HEK293T (cell line): ENCODE data around the gene AFAP1L2.

Source experiments
- ARNT ChIP-seq: fragments of 450-650 bp; IDR thresholded peaks from 2 replicates; pipeline ENCODE4 v1.6.1; 2017; ENCODE audit warnings: mild to moderate bottlenecking
- BHLHE40 ChIP-seq: fragments of 450-650 bp; IDR thresholded peaks from 2 replicates; pipeline ENCODE4 v1.6.1; 2016; ENCODE audit warnings: mild to moderate bottlenecking, moderate library complexity, borderline replicate concordance
- CTBP1 ChIP-seq: fragments of 450-650 bp; IDR thresholded peaks from 2 replicates; pipeline ENCODE4 v1.6.1; 2016; ENCODE audit warnings: borderline replicate concordance
- ELF4 ChIP-seq: fragments of 450-650 bp; IDR thresholded peaks from 2 replicates; pipeline ENCODE4 v1.6.1; 2017; ENCODE audit warnings: antibody characterized with exemption
- FOXA1 ChIP-seq: fragments of 450-650 bp; IDR thresholded peaks from 2 replicates; pipeline ENCODE4 v1.6.1; 2016; ENCODE audit warnings: mild to moderate bottlenecking
- FOXK2 ChIP-seq: fragments of 450-650 bp; IDR thresholded peaks from 2 replicates; pipeline ENCODE4 v1.6.1; 2016; ENCODE audit warnings: mild to moderate bottlenecking
- FOXM1 ChIP-seq: fragments of 450-650 bp; IDR thresholded peaks from 2 replicates; pipeline ENCODE4 v1.6.1; 2017; ENCODE audit warnings: mild to moderate bottlenecking, borderline replicate concordance
- L3MBTL2 ChIP-seq: fragments of 450-650 bp; conservative IDR thresholded peaks from 2 replicates; pipeline ENCODE4 v1.6.1; 2016; ENCODE audit warnings: mild to moderate bottlenecking
- LEF1 ChIP-seq: fragments of 450-650 bp; IDR thresholded peaks from 2 replicates; pipeline ENCODE4 v1.6.1; 2017; ENCODE audit warnings: mild to moderate bottlenecking, borderline replicate concordance
- NFRKB ChIP-seq: fragments of 450-650 bp; IDR thresholded peaks from 2 replicates; pipeline ENCODE4 v1.6.1; 2016; ENCODE audit warnings: mild to moderate bottlenecking, moderate library complexity
- SP1 ChIP-seq: fragments of 450-650 bp; IDR thresholded peaks from 2 replicates; pipeline ENCODE4 v1.6.1; 2017
- SUZ12 ChIP-seq: fragments of 450-650 bp; IDR thresholded peaks from 2 replicates; pipeline ENCODE4 v1.6.1; 2016; ENCODE audit warnings: mild to moderate bottlenecking
- ZNF384 ChIP-seq: fragments of 450-650 bp; IDR thresholded peaks from 2 replicates; pipeline ENCODE4 v1.6.1; 2016

DNA sequence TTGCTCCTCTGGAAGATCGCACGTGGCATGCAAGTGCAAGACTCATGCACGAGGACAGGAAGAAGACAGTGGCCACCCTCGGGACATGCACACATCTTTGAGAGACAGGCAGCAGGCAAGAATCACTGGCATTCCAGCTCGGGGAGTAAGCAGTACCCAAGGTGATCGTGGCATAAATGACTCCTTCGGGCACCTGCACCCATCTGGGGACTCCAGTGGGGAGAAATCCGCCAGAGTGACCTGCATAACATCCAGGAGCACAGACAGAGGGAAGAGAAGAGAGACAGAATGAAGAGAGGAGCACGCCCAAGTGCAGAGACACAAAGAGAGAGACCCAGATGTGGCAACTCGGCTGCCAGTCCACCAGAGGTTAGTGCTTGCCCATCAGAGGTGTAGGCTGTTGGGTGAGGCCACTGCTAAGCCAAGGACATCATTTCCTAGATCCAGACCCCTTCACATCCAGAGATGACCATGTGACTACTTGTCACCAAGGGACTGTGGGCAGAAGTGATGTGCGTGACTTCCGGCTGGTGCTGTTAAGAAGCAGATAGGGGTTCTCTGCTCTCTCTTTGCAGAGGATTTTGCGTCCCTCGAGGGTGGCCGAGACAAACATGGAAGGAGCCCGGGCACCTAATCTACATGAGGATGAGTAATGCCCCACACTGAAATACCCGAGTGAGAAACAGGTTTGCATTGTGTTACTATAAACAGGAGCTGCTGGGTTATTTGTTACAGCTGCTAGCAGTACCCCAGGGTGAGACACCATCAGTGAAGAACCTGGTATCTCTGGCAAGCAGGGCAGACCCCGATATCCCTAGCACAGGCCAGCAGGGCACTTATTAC is 84.7 kb downstream of the AFAP1L2 start:
- no peak for TF ChIP-seq FOXA1
- TF ChIP-seq BHLHE40, result no peak
- TF ChIP-seq ZNF384, result no peak
- TF ChIP-seq ELF4, result no peak
- TF ChIP-seq ARNT, result no peak
- TF ChIP-seq CTBP1, result no peak
- no peak for TF ChIP-seq LEF1
- no peak for TF ChIP-seq SP1
- TF ChIP-seq FOXM1, result no peak
- TF ChIP-seq SUZ12, result no peak
- TF ChIP-seq L3MBTL2, result no peak
- TF ChIP-seq FOXK2, result no peak
- no peak for TF ChIP-seq NFRKB
